HepG2 (cell line): ENCODE results near the gene SMAD7. TPM values are rescaled to one million over a fixed set of nuclear protein-coding genes. Genes with fewer than 3 reads are reported as not detected.

Experiments used
- ATAC-seq: fragments of 200-7000 bp; cut with Tn5 transposase; 3 replicates; pipeline ENCODE4 v1.9.1; 2020; ENCODE audit warnings: mild to moderate bottlenecking, moderate library complexity
- BruUV-seq: library from RNA; stranded (reverse); fragments of 400-500 nt; replicated peaks from 2 replicates; lab custom pipeline; 2021; lab: Mats Ljungman, UMichigan
- CTCF ChIA-PET: fragments of 300-600 bp; formaldehyde crosslinking; extraction: SDS; loops from one replicate; lab custom pipeline; 2021; ENCODE audit warnings: low total read pairs, inconsistent platforms, low intra/inter-chr PET ratio; lab: Yijun Ruan, JAX
- POLR2A ChIA-PET: fragments of 350-600 bp; sonication (Branson Sonifier 250); formaldehyde crosslinking; loops from one replicate; lab custom pipeline; 2020; ENCODE audit warnings: antibody characterized with exemption, inconsistent platforms; lab: Yijun Ruan, JAX
- DNase-seq: peaks from one replicate; pipeline ENCODE4 v3.0.0-alpha.2; 2015; ENCODE audit warnings: low spot score
- FAIRE-seq: peaks from 3 replicates; lab custom pipeline; 2011; peaks lifted over from hg19 to GRCh38; lab: Jason Lieb, UNC
- H2AFZ ChIP-seq: one replicate; pipeline ENCODE4 v1.6.1; 2011; ENCODE audit warnings: low read length, inconsistent platforms
- H3K27ac ChIP-seq: fragments of 300-600 bp; 3 replicates; pipeline ENCODE4 v1.8.0; 2011; ENCODE audit warnings: mixed run types, mild to moderate bottlenecking, mixed read lengths, low read length, inconsistent platforms; ENCODE audit not compliant: insufficient read depth; ENCODE audit errors: extremely low read length
- H3K27me3 ChIP-seq, 2 experiments: fragments of 200-600 bp in 1 of 2; 2 replicates in 1 of 2; 3 replicates in 1 of 2; pipeline versions ENCODE4 v1.6.0 to v1.8.0; 2011; ENCODE audit warnings: low read length in 2 of 2, mild to moderate bottlenecking in 2 of 2, moderate library complexity in 2 of 2, inconsistent platforms in 1 of 2; ENCODE audit not compliant: insufficient read depth in 2 of 2, control insufficient read depth in 1 of 2
- H3K36me3 ChIP-seq, 2 experiments: fragments of 200-600 bp in 1 of 2; replicated peaks in 1 of 2; 2 replicates in 1 of 2; 3 replicates in 1 of 2; pipeline versions ENCODE4 v1.5.1 to v1.8.0; 2011; ENCODE audit warnings: low read length in 2 of 2, inconsistent platforms in 1 of 2; ENCODE audit not compliant: insufficient read depth in 2 of 2, control insufficient read depth in 1 of 2
- H3K4me1 ChIP-seq: 2 replicates; pipeline ENCODE4 v1.5.1; 2012; ENCODE audit warnings: low read length, inconsistent platforms; ENCODE audit not compliant: insufficient read depth
- H3K4me2 ChIP-seq: 2 replicates; pipeline ENCODE4 v1.6.0; 2011; ENCODE audit warnings: low read depth, low read length, inconsistent platforms
- H3K4me3 ChIP-seq, 3 experiments: fragments of 200-600 bp in 1 of 3; sonication (generic), shearing (Covaris generic) in 1 of 3; replicated peaks in 1 of 3; 2 replicates each; pipeline ENCODE4 v1.5.1; 2011 to 2016; ENCODE audit warnings: low read length in 3 of 3, inconsistent platforms in 2 of 3, low read depth in 2 of 3, mild to moderate bottlenecking in 2 of 3, control low read depth in 1 of 3, mixed read lengths in 1 of 3; ENCODE audit not compliant: insufficient read depth in 1 of 3
- H3K79me2 ChIP-seq: one replicate; pipeline ENCODE4 v1.6.1; 2011; ENCODE audit warnings: low read length, inconsistent platforms; ENCODE audit not compliant: insufficient read depth
- H3K9ac ChIP-seq: 2 replicates; pipeline ENCODE4 v1.6.0; 2011; ENCODE audit warnings: mild to moderate bottlenecking, low read depth, low read length, inconsistent platforms; ENCODE audit not compliant: insufficient read depth
- H3K9me3 ChIP-seq: 2 replicates; pipeline ENCODE4 v1.5.1; 2012; ENCODE audit warnings: mild to moderate bottlenecking, low read length
- H4K20me1 ChIP-seq: 2 replicates; pipeline ENCODE4 v1.6.0; 2011; ENCODE audit warnings: inconsistent platforms, mild to moderate bottlenecking, low read length, moderate library complexity; ENCODE audit not compliant: insufficient read depth
- CENPBD1 ChIP-seq: sonication (generic); formaldehyde crosslinking; IDR thresholded peaks from 2 replicates; pipeline ENCODE4 v1.8.0; 2022; ENCODE audit warnings: missing genetic modification reagents, low read depth, mild to moderate bottlenecking, borderline replicate concordance
- DRAP1 ChIP-seq: IDR thresholded peaks from 2 replicates; pipeline ENCODE4 v1.6.1; 2016; ENCODE audit warnings: missing genetic modification reagents, missing compliant biosample characterization
- ETV6 ChIP-seq: sonication (generic); formaldehyde crosslinking; conservative IDR thresholded peaks from 2 replicates; pipeline ENCODE4 v1.4.0; 2020; ENCODE audit warnings: missing genetic modification reagents
- HMGA1 ChIP-seq: sonication (generic); formaldehyde crosslinking; conservative IDR thresholded peaks from 2 replicates; pipeline ENCODE4 v1.4.0; 2020; ENCODE audit warnings: missing genetic modification reagents
- JUNB ChIP-seq: sonication (generic); formaldehyde crosslinking; IDR thresholded peaks from 2 replicates; pipeline ENCODE4 v1.8.0; 2022; ENCODE audit warnings: missing genetic modification reagents, mild to moderate bottlenecking, borderline replicate concordance
- PATZ1 ChIP-seq: sonication (generic); formaldehyde crosslinking; IDR thresholded peaks from 2 replicates; pipeline ENCODE4 v1.4.0; 2020; ENCODE audit warnings: missing genetic modification reagents
- SIX4 ChIP-seq: sonication (generic); formaldehyde crosslinking; IDR thresholded peaks from 2 replicates; pipeline ENCODE4 v1.4.0; 2020; ENCODE audit warnings: missing genetic modification reagents
- SP2 ChIP-seq: sonication (generic); formaldehyde crosslinking; IDR thresholded peaks from 2 replicates; pipeline ENCODE4 v1.5.1; 2020; ENCODE audit warnings: mild to moderate bottlenecking, missing genetic modification reagents
- ZNF776 ChIP-seq: sonication (generic); formaldehyde crosslinking; IDR thresholded peaks from 2 replicates; pipeline ENCODE4 v1.4.0; 2020; ENCODE audit warnings: mild to moderate bottlenecking, missing genetic modification reagents
- WGBS: methylation state at CpG from one replicate; pipeline ENCODE4 v1.1.6; 2017; ENCODE audit warnings: low lambda C conversion rate; 5-methylcytosine and 5-hydroxymethylcytosine counted together
- in situ Hi-C: cut with HindIII; loops from 2 replicates; pipeline ENCODE4 v1.10.0; 2017; ENCODE audit warnings: low pct_unique_long_range_greater_than_20kb; ENCODE audit not compliant: extremely low pct_ligation_motif_present
- intact Hi-C: fragments of 100-400 bp; cut with micrococcal nuclease; formaldehyde crosslinking; loops from one replicate; pipeline ENCODE4 v1.10.0; 2022; ENCODE audit not compliant: unreplicated experiment
- polyA plus RNA-seq, 8 experiments: library from polyadenylated mRNA; depleted of rRNA in 3 of 8; stranded (reverse) in 7 of 8; unstranded in 1 of 8; fragments of >200 nt; fragmentation: Illumina TruSeq in 4 of 8; extraction: Trizol in 4 of 8; gene quantifications; 2 replicates each; pipeline versions ENCODE4 v1.2.1 to v1.2.3, GENCODE V29; 2011 to 2016; ENCODE audit warnings: low read depth in 4 of 8, missing spikeins in 1 of 8, mixed read lengths in 1 of 8; ENCODE audit not compliant: insufficient read depth in 1 of 8
- total RNA-seq, 5 experiments: library from RNA; depleted of rRNA; stranded (reverse); fragments of >200 nt; fragmentation: Illumina TruSeq; extraction: Trizol; gene quantifications; 2 replicates each; pipeline ENCODE4 v1.2.3, GENCODE V29; 2016; ENCODE audit warnings: low read depth in 1 of 5

SMAD7 gene
- total and polyA plus RNA-seq, 2 of the 13 experiments (the other 11 are each of a cell fraction or from before 2014, with no cell fraction given): 17.4 to 24.7 TPM

GRCh38 chr18:48939205-48940097, 11.3 kb downstream of the SMAD7 start:
- ChIA-PET CTCF (no interaction called here), POLR2A (interaction anchor here (0.7 kb wide), 1 partner anchor 9 kb away, joined by 4 read pairs; no protein-coding TSS in a partner anchor)
- Histone ChIP-seq H3K79me2 (peaks cover 99% of the 10 kb centered on the region), H3K36me3 (peaks cover 16 to 60% of the 10 kb centered on the region in 2 experiments), H3K9ac (0 out of 2 replicates have a peak overlapping the region, but pooled peaks have one; percentile 14), H4K20me1 (peaks cover 82% of the 10 kb centered on the region), H3K4me2 (peak overlapping the region; percentile 19; the same call in 1 of the 2 replicates), H3K4me1 (peaks cover 99% of the 10 kb centered on the region), H3K4me3 (no peak overlapping the region), H2AFZ (no peak overlapping the region), H3K27me3 (no peaks in the 10 kb centered on the region), H3K27ac (peak overlapping the region; percentile 20), H3K9me3 (no peaks in the 10 kb centered on the region)
- in situ Hi-C loops (no loop called here), intact Hi-C loops (loop anchor here (5.0 to 10.0 kb wide), 2 partner anchors 43 to 295 kb away; no protein-coding TSS in a partner anchor)
- no peak for ATAC-seq
- no peak for FAIRE-seq
- TF ChIP-seq ETV6 (no peak), PATZ1 (peak; percentile 58; the same call in 1 of the 2 replicates)
- no peak for DNase-seq
- WGBS: 63% methylated on average over 11 of the region's 16 CpGs
- BruUV-seq: no TSS peak

GRCh38 chr18:48938827-48939204, 11.9 kb downstream of the SMAD7 start:
- H3K27me3 ChIP-seq: no peaks in the 10 kb centered on the region
- H3K9me3 ChIP-seq: no peaks in the 10 kb centered on the region
- peak overlapping the region; percentile 12 for H3K27ac ChIP-seq
- H3K4me3 ChIP-seq: no peak overlapping the region
- H3K9ac ChIP-seq: no peak overlapping the region
- POLR2A ChIA-PET: no interaction called here
- BruUV-seq: no TSS peak
- intact Hi-C loops: no loop called here
- peaks cover 99% of the 10 kb centered on the region for H3K4me1 ChIP-seq
- no peak overlapping the region for H3K4me2 ChIP-seq
- H3K36me3 ChIP-seq: peaks cover 16 to 66% of the 10 kb centered on the region in 2 experiments
- H3K79me2 ChIP-seq: peaks cover 99% of the 10 kb centered on the region
- in situ Hi-C loops: no loop called here
- H4K20me1 ChIP-seq: peaks cover 82% of the 10 kb centered on the region
- FAIRE-seq (no peak), ATAC-seq (no peak), DNase-seq (no peak)
- TF ChIP-seq DRAP1 (CRISPR knock-in tag) (no peak), CENPBD1 (CRISPR knock-in tag) (no peak), ZNF776 (no peak), SIX4 (no peak), JUNB (CRISPR knock-in tag) (no peak), SP2 (CRISPR knock-in tag) (no peak), HMGA1 (no peak)
- no peak overlapping the region for H2AFZ ChIP-seq
- WGBS: 99% methylated on average over 9 of the region's 9 CpGs
- CTCF ChIA-PET: no interaction called here
